Measurements from ENCODE around the gene TEX2. TPM values are rescaled to one million over a fixed set of nuclear protein-coding genes. Genes with fewer than 3 reads are reported as not detected.

The TEX2 gene
- total and polyA plus RNA-seq, 2 of the 13 experiments (the other 11 are each of a cell fraction or from before 2014, with no cell fraction given), result 21.4 to 37.7 TPM

DNA sequence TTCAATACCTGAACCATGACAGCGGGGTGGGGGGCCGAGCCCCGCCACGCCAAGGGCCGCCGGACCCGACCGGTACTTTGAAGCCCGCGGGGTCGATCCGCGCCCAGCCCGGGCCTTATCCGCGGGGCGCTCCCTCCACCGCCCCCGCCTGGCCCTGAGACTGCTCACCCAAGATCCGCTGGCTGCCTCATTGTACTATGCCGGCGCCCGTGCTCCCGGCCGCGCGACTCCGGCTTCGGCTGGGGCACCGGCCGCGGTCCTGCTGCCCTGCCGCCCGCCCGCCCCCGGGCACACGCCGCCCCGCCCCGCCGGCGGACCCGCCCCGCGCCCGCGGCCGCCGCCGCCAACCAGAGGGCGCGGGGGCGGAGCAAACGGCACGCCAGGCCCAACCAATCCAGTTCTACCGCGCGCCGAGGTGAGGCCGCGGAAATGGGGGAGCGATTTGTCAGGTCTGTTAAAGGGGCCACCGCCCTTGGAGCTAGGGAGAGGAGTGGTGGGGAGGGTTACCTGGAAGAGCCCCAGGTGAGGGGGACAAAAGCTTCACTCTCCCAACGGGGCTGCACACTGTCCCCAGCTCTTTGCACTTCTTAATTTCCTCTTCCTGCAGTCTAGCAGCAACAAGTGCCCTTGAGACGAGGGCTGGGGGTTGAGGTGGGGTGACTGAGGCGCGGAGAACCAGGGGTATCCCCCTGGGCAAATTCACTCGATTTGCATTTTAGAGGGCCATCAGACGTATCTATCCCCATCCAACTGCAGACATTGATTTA lies at the start of gene TEX2 (continued):
- TF ChIP-seq, protein P1, sequence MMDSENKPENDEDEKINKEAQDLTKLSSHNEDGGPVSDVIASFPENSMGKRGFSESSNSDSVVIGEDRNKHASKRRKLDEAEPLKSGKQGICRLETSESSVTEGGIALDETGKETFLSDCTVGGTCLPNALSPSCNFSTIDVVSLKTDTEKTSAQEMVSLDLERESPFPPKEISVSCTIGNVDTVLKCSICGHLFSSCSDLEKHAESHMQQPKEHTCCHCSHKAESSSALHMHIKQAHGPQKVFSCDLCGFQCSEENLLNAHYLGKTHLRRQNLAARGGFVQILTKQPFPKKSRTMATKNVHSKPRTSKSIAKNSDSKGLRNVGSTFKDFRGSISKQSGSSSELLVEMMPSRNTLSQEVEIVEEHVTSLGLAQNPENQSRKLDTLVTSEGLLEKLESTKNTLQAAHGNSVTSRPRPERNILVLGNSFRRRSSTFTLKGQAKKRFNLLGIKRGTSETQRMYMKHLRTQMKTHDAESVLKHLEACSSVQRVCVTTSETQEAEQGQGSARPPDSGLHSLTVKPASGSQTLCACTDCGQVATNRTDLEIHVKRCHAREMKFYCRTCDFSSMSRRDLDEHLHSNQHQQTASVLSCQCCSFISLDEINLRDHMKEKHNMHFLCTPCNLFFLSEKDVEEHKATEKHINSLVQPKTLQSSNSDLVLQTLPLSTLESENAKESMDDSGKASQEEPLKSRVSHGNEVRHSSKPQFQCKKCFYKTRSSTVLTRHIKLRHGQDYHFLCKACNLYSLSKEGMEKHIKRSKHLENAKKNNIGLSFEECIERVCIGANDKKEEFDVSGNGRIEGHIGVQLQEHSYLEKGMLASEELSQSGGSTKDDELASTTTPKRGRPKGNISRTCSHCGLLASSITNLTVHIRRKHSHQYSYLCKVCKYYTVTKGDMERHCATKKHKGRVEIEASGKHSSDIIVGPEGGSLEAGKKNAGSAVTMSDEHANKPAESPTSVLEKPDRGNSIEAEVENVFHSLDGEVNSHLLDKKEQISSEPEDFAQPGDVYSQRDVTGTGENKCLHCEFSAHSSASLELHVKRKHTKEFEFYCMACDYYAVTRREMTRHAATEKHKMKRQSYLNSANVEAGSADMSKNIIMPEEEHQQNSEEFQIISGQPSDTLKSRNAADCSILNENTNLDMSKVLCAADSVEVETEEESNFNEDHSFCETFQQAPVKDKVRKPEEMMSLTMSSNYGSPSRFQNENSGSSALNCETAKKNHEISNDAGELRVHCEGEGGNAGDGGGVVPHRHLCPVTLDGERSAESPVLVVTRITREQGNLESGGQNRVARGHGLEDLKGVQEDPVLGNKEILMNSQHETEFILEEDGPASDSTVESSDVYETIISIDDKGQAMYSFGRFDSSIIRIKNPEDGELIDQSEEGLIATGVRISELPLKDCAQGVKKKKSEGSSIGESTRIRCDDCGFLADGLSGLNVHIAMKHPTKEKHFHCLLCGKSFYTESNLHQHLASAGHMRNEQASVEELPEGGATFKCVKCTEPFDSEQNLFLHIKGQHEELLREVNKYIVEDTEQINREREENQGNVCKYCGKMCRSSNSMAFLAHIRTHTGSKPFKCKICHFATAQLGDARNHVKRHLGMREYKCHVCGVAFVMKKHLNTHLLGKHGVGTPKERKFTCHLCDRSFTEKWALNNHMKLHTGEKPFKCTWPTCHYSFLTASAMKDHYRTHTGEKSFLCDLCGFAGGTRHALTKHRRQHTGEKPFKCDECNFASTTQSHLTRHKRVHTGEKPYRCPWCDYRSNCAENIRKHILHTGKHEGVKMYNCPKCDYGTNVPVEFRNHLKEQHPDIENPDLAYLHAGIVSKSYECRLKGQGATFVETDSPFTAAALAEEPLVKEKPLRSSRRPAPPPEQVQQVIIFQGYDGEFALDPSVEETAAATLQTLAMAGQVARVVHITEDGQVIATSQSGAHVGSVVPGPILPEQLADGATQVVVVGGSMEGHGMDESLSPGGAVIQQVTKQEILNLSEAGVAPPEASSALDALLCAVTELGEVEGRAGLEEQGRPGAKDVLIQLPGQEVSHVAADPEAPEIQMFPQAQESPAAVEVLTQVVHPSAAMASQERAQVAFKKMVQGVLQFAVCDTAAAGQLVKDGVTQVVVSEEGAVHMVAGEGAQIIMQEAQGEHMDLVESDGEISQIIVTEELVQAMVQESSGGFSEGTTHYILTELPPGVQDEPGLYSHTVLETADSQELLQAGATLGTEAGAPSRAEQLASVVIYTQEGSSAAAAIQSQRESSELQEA (CRISPR knock-in tag; IDR thresholded peaks at IDR 0.05; ENCODE audit: not compliant biosample characterization), result no peak
- TF ChIP-seq NR2C2 (CRISPR knock-in tag; IDR thresholded peaks at IDR 0.05; ENCODE audit: borderline replicate concordance), result peak; percentile 67; the same call in 1 of the 2 replicates
- peak; percentile 48 for TF ChIP-seq RBM39 (IDR thresholded peaks at IDR 0.05; ENCODE audit: low read depth, low read length, poor library complexity, severe bottlenecking)
- TF ChIP-seq ARNTL (CRISPR knock-in tag; IDR thresholded peaks at IDR 0.05), result peak; percentile 42; the same call in 1 of the 2 replicates
- TF ChIP-seq, protein P2, sequence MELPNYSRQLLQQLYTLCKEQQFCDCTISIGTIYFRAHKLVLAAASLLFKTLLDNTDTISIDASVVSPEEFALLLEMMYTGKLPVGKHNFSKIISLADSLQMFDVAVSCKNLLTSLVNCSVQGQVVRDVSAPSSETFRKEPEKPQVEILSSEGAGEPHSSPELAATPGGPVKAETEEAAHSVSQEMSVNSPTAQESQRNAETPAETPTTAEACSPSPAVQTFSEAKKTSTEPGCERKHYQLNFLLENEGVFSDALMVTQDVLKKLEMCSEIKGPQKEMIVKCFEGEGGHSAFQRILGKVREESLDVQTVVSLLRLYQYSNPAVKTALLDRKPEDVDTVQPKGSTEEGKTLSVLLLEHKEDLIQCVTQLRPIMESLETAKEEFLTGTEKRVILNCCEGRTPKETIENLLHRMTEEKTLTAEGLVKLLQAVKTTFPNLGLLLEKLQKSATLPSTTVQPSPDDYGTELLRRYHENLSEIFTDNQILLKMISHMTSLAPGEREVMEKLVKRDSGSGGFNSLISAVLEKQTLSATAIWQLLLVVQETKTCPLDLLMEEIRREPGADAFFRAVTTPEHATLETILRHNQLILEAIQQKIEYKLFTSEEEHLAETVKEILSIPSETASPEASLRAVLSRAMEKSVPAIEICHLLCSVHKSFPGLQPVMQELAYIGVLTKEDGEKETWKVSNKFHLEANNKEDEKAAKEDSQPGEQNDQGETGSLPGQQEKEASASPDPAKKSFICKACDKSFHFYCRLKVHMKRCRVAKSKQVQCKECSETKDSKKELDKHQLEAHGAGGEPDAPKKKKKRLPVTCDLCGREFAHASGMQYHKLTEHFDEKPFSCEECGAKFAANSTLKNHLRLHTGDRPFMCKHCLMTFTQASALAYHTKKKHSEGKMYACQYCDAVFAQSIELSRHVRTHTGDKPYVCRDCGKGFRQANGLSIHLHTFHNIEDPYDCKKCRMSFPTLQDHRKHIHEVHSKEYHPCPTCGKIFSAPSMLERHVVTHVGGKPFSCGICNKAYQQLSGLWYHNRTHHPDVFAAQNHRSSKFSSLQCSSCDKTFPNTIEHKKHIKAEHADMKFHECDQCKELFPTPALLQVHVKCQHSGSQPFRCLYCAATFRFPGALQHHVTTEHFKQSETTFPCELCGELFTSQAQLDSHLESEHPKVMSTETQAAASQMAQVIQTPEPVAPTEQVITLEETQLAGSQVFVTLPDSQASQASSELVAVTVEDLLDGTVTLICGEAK (IDR thresholded peaks at IDR 0.05), result no peak
- TF ChIP-seq, protein P2 (CRISPR knock-in tag; IDR thresholded peaks at IDR 0.05), result no peak
- no peak for TF ChIP-seq HNRNPUL1 (IDR thresholded peaks at IDR 0.05; ENCODE audit: low read depth, low read length)
- TF ChIP-seq LCORL (IDR thresholded peaks at IDR 0.05), result no peak
- peak; percentile 90 for TF ChIP-seq LCORL (CRISPR knock-in tag; IDR thresholded peaks at IDR 0.05)
- TF ChIP-seq BHLHE40 (IDR thresholded peaks at IDR 0.05; ENCODE audit: low read length), result no peak
- TF ChIP-seq ZNF235 (CRISPR knock-in tag; IDR thresholded peaks at IDR 0.05; ENCODE audit: borderline replicate concordance), result no peak
- TF ChIP-seq FOXM1 (CRISPR knock-in tag; IDR thresholded peaks at IDR 0.05), result no peak

All from HepG2 (cell line).